ENCODE data around the gene PRKACA.
A peak's percentile ranks its signal among the peaks of the same experiment; 100 is the strongest.

The PRKACA gene

GRCh38 chr19:14117668-14118164 is at the start of gene PRKACA:
PRKACA (minus strand) TSS chr19:14117762; CDS start chr19:14117547, 215 bp downstream.
- DNase-seq (ENCODE audit: low spot score): peak; percentile 100

- no peak for DNase-seq (ENCODE audit: low spot score)
These were observed 49.5 kb upstream of the PRKACA start for GRCh38 chr19:14166999-14167575.

- no peak for DNase-seq (ENCODE audit: low spot score)
These were observed 48.6 kb upstream of the PRKACA start for GRCh38 chr19:14165990-14166830.

- no peak for DNase-seq (ENCODE audit: low spot score)
These were observed 47.3 kb upstream of the PRKACA start for GRCh38 chr19:14164724-14165493.

GRCh38 chr19:14164082-14164481 is 46.5 kb upstream of the PRKACA start:
- no peak for DNase-seq (ENCODE audit: low spot score)

- DNase-seq (ENCODE audit: low spot score): no peak
These were observed 45.3 kb upstream of the PRKACA start for GRCh38 chr19:14162871-14163297.

GRCh38 chr19:14161305-14161704 is 43.7 kb upstream of the PRKACA start:
- no peak for DNase-seq (ENCODE audit: low spot score)

GRCh38 chr19:14160017-14160703 is 42.6 kb upstream of the PRKACA start:
- DNase-seq (ENCODE audit: low spot score): no peak

- DNase-seq (ENCODE audit: low spot score): no peak
These were observed 41.5 kb upstream of the PRKACA start for GRCh38 chr19:14159059-14159458.

- no peak for DNase-seq (ENCODE audit: low spot score)
These were observed 40.9 kb upstream of the PRKACA start for GRCh38 chr19:14158276-14159023.

GRCh38 chr19:14156971-14157717 is 39.6 kb upstream of the PRKACA start:
- no peak for DNase-seq (ENCODE audit: low spot score)

GRCh38 chr19:14156122-14156521 is 38.6 kb upstream of the PRKACA start:
- no peak for DNase-seq (ENCODE audit: low spot score)

GRCh38 chr19:14155371-14155770 is 37.8 kb upstream of the PRKACA start:
- DNase-seq (ENCODE audit: low spot score): no peak

- no peak for DNase-seq (ENCODE audit: low spot score)
These were observed 35.2 kb upstream of the PRKACA start for GRCh38 chr19:14152713-14153112.

- no peak for DNase-seq (ENCODE audit: low spot score)
These were observed 33.5 kb upstream of the PRKACA start for GRCh38 chr19:14150770-14151661.

- DNase-seq (ENCODE audit: low spot score): no peak
These were observed 32.6 kb upstream of the PRKACA start for GRCh38 chr19:14150041-14150769.

- DNase-seq (ENCODE audit: low spot score): peak; percentile 51
These were observed 32.0 kb upstream of the PRKACA start for GRCh38 chr19:14149509-14149994.

- DNase-seq (ENCODE audit: low spot score): no peak
These were observed 31.3 kb upstream of the PRKACA start for GRCh38 chr19:14148751-14149410.

Data from AG08396 (cell line).